Measurements from ENCODE around the gene DSP. TPM values are rescaled to one million over a fixed set of nuclear protein-coding genes. Genes with fewer than 3 reads are reported as not detected.

DSP gene
- total RNA-seq, 4 donors from 2014 or later = 3.8 to 28.3 (median 9.0) TPM

DNA sequence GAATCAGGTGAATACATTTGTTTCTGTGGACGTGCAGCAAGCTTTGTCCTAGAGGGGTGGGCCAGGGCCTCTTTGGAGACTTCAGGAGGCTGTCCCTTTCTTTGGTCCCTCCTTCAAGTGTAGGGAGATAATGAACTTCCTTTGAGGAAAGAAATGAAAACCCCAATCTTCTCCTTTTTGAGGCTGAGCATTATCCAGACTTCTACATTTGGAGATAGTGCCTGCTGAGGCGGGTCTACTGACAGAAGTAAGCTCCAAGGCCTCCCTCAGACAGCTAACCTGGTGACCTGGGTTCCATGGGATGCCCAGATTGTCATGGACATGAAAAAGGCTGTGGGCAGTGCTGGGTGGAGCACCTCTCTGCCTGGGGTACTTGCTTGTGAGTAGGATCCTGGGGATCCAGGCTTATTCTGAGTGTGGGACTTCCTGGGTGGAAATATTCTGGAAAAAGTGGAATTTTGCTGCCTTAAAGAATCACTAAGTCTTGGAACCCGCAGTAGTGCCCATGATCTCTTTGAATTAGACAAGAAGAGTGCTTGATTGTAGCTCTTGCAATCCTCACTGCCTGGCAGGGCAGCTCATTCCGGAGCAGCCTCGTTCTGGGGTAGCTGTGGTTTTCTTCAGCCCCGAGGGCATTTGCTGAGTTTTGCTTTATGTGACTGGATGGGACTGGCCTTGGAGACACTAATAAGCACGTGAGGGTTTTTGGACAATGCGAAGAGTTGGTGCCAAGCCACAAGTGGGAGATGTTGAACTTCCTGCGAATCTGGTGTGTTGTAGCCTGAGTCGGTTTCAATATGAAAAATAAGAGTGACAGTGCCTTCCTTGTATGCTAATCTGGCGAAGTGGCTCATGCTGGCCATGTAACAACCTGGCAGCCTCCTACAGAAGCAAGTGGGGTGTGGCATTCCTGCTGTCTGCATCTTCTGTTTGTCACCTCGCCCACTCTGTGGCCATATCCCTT, 76.6 kb downstream of the DSP start:
- Histone ChIP-seq H3K9me3 (no peaks in the 10 kb centered on the region), H3K27me3 (no peaks in the 10 kb centered on the region), H3K27ac (no peak overlapping the region), H3K36me3 (no peaks in the 10 kb centered on the region), H3K4me3 (no peak overlapping the region), H3K4me1 (no peaks in the 10 kb centered on the region)
- TF ChIP-seq POLR2A (IDR thresholded peaks at IDR 0.05) = no peak
- TF ChIP-seq, protein P1, sequence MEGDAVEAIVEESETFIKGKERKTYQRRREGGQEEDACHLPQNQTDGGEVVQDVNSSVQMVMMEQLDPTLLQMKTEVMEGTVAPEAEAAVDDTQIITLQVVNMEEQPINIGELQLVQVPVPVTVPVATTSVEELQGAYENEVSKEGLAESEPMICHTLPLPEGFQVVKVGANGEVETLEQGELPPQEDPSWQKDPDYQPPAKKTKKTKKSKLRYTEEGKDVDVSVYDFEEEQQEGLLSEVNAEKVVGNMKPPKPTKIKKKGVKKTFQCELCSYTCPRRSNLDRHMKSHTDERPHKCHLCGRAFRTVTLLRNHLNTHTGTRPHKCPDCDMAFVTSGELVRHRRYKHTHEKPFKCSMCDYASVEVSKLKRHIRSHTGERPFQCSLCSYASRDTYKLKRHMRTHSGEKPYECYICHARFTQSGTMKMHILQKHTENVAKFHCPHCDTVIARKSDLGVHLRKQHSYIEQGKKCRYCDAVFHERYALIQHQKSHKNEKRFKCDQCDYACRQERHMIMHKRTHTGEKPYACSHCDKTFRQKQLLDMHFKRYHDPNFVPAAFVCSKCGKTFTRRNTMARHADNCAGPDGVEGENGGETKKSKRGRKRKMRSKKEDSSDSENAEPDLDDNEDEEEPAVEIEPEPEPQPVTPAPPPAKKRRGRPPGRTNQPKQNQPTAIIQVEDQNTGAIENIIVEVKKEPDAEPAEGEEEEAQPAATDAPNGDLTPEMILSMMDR (IDR thresholded peaks at IDR 0.05) = no peak
- intact Hi-C loops (cut with DNase I; ENCODE audit: low total_unique reads) = loop anchor here (10.0 kb wide), 1 partner anchor 343 kb away; no protein-coding TSS in a partner anchor
- no peak for DNase-seq

GRCh38 chr6:7621761-7622160, 80.3 kb downstream of the DSP start:
- Histone ChIP-seq H3K4me1 (no peaks in the 10 kb centered on the region), H3K27me3 (no peaks in the 10 kb centered on the region), H3K36me3 (no peaks in the 10 kb centered on the region), H3K27ac (no peak overlapping the region), H3K9me3 (no peaks in the 10 kb centered on the region), H3K4me3 (no peak overlapping the region)
- TF ChIP-seq POLR2A (IDR thresholded peaks at IDR 0.05) = no peak
- TF ChIP-seq, protein P1 (IDR thresholded peaks at IDR 0.05) = no peak
- intact Hi-C loops (cut with DNase I; ENCODE audit: low total_unique reads) = no loop called here
- DNase-seq = no peak

DNA sequence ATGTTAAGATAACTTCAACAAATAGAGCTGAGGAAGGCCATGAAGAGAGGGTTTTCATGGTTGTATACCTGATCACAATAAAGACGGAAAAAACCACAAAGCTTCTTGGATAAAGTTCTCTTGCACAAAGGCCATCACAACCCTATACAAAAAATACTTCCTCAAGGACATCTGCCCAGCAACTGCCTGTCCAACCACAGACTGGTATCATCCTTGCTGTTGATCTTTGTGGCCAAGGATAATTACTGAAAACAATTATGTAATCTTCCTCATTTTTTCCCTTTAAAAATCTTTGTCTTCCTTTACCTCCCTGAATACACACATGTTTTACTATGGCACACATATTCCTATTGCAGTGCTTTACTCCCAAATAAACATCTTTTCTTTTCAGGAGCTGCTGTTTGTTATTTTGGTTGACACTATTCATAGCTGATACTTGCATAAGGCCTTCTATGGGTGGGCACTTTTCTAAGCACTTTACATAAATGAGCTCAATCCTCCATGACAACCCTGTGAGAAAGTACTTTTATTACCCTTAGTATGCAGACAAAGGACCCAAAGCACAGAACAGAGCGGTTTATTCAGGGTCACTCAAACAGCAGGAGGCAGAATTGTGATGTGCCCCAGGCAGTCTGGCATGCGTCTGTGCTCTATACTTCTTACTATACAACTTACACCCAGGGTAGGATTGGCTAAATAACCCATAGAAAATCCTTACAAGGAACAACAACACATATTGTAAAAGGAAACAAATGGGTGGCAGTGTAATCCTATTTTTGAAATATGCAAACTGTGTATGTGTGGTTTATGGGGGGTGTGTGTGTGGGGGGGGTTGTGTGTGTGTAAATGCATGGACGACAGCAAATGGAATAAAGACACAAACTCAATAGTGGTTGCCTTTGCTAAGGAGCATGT, 83.6 kb downstream of the DSP start:
- H3K9me3 ChIP-seq = no peaks in the 10 kb centered on the region
- DNase-seq = no peak
- intact Hi-C loops (cut with DNase I; ENCODE audit: low total_unique reads) = no loop called here
- H3K27ac ChIP-seq = no peak overlapping the region
- TF ChIP-seq, protein P1 (IDR thresholded peaks at IDR 0.05) = no peak
- TF ChIP-seq POLR2A (IDR thresholded peaks at IDR 0.05) = no peak
- H3K4me1 ChIP-seq = no peaks in the 10 kb centered on the region
- H3K36me3 ChIP-seq = no peaks in the 10 kb centered on the region
- no peaks in the 10 kb centered on the region for H3K27me3 ChIP-seq
- H3K4me3 ChIP-seq = no peak overlapping the region

- Histone ChIP-seq H3K27ac (no peak overlapping the region), H3K9me3 (no peaks in the 10 kb centered on the region), H3K27me3 (no peaks in the 10 kb centered on the region), H3K4me3 (no peak overlapping the region), H3K36me3 (no peaks in the 10 kb centered on the region), H3K4me1 (no peaks in the 10 kb centered on the region)
- TF ChIP-seq, protein P1 (IDR thresholded peaks at IDR 0.05) = no peak
- no peak for TF ChIP-seq POLR2A (IDR thresholded peaks at IDR 0.05)
- intact Hi-C loops (cut with DNase I; ENCODE audit: low total_unique reads) = no loop called here
- no peak for DNase-seq
Measured at GRCh38 chr6:7628479-7628878, 87.0 kb downstream of the DSP start.
